Spleen (tissue), 7 donors: ENCODE data around the gene TNFRSF13B.

ENCODE experiments used
- CTCF ChIP-seq, 11 experiments: fragments of 200-600 bp in 7 of 11; fragments of 450-650 bp in 4 of 11; sonication (generic) in 4 of 11; IDR thresholded peaks in 8 of 11; conservative IDR thresholded peaks in 3 of 11; 1 replicate in 7 of 11; 2 replicates in 4 of 11; pipeline versions ENCODE4 v1.4.0 to v1.8.0; 2016 to 2021; ENCODE audit warnings: antibody characterized with exemption in 11 of 11, inconsistent platforms in 4 of 11, mild to moderate bottlenecking in 1 of 11
- POLR2A ChIP-seq, 3 donors: fragments of 450-650 bp; IDR thresholded peaks; one replicate each; pipeline ENCODE4 v1.5.1; 2017; ENCODE audit warnings: antibody characterized with exemption in 3 of 3, mild to moderate bottlenecking in 1 of 3
- donor health status: DM: no; HTN: no; CAD: no; lungs with moderate emphysema.
- donor health status: DM: no; HTN: no; CAD: no.
- donor health status: DM: no; HTN: no; CAD: no.

GRCh38 chr17:16935786-16936185 is 36.1 kb downstream of the TNFRSF13B start:
- TF ChIP-seq CTCF (IDR thresholded peaks at IDR 0.05 in 8 of 11, conservative IDR thresholded peaks at IDR 0.05 in 3 of 11) (no peak), POLR2A (IDR thresholded peaks at IDR 0.05) (no peak)
